RPMI8226 (cell line): Measurements from ENCODE around the gene USHBP1.

ENCODE experiments used
- DNase-seq: peaks from one replicate; pipeline ENCODE4 v3.0.0-alpha.2; 2015

USHBP1 gene

GRCh38 chr19:17240062-17240752, 24.3 kb downstream of the USHBP1 start:
- DNase-seq: no peak

GRCh38 chr19:17237747-17238706, 26.5 kb downstream of the USHBP1 start:
- no peak for DNase-seq

- DNase-seq: peak; percentile 57
Measured at GRCh38 chr19:17236811-17237543, 27.6 kb downstream of the USHBP1 start.

GRCh38 chr19:17235971-17236777, 28.4 kb downstream of the USHBP1 start:
- DNase-seq: no peak

- DNase-seq: peak; percentile 89
Measured at GRCh38 chr19:17235300-17235970, 29.1 kb downstream of the USHBP1 start.

- peak; percentile 82 for DNase-seq
Measured at GRCh38 chr19:17234911-17235299, 29.6 kb downstream of the USHBP1 start.

GRCh38 chr19:17232258-17232657, 32.3 kb downstream of the USHBP1 start:
- no peak for DNase-seq

- no peak for DNase-seq
Measured at GRCh38 chr19:17229890-17230289, 34.7 kb downstream of the USHBP1 start.

- DNase-seq: no peak
Measured at GRCh38 chr19:17227798-17228367, 36.7 kb downstream of the USHBP1 start.

GRCh38 chr19:17226002-17226933, 38.3 kb downstream of the USHBP1 start, which contains the start of gene OCEL1:
Gene OCEL1, plus strand, starts transcription at chr19:17226226. Its CDS starts 22 bp downstream, at chr19:17226248.
- peak; percentile 98 for DNase-seq

GRCh38 chr19:17225053-17225452, 39.5 kb downstream of the USHBP1 start:
- no peak for DNase-seq

- DNase-seq: no peak
Measured at GRCh38 chr19:17220207-17220758, 44.3 kb downstream of the USHBP1 start.

GRCh38 chr19:17219286-17219685, 45.3 kb downstream of the USHBP1 start:
- DNase-seq: no peak

GRCh38 chr19:17216058-17216670, 48.4 kb downstream of the USHBP1 start:
- no peak for DNase-seq

- peak; percentile 95 for DNase-seq
Measured at GRCh38 chr19:17215127-17215971, 49.2 kb downstream of the USHBP1 start, which contains the start of gene USE1. Gene USE1, plus strand, starts transcription at chr19:17215357. Its CDS starts 49 bp downstream, at chr19:17215406.

GRCh38 chr19:17214508-17215126, 49.9 kb downstream of the USHBP1 start:
- DNase-seq: no peak

- DNase-seq: no peak
Measured at GRCh38 chr19:17213334-17213733, 51.2 kb downstream of the USHBP1 start.
